ENCODE results near the gene RRBP1.

The RRBP1 gene

GRCh38 chr20:17617868-17618672 lies 64.0 kb downstream of the RRBP1 start:
- DNase-seq: no peak

- peak; percentile 41 for DNase-seq
These were observed 64.7 kb downstream of the RRBP1 start for GRCh38 chr20:17617212-17617867.

- DNase-seq: no peak
These were observed 65.4 kb downstream of the RRBP1 start for GRCh38 chr20:17616480-17617211.

- DNase-seq: peak; percentile 33
These were observed 66.2 kb downstream of the RRBP1 start for GRCh38 chr20:17615645-17616479.

- no peak for DNase-seq
These were observed 67.0 kb downstream of the RRBP1 start for GRCh38 chr20:17614812-17615644.

GRCh38 chr20:17614176-17614811 lies 67.7 kb downstream of the RRBP1 start:
- no peak for DNase-seq

- DNase-seq: no peak
These were observed 68.5 kb downstream of the RRBP1 start for GRCh38 chr20:17613328-17614175.

- DNase-seq: no peak
These were observed 69.1 kb downstream of the RRBP1 start for GRCh38 chr20:17612992-17613327.

GRCh38 chr20:17612287-17612991 lies 69.6 kb downstream of the RRBP1 start:
- no peak for DNase-seq

GRCh38 chr20:17611540-17612286 lies 70.3 kb downstream of the RRBP1 start:
- no peak for DNase-seq

GRCh38 chr20:17611290-17611539 lies 70.8 kb downstream of the RRBP1 start:
- no peak for DNase-seq

- no peak for DNase-seq
These were observed 71.3 kb downstream of the RRBP1 start for GRCh38 chr20:17610566-17611289.

- no peak for DNase-seq
These were observed 72.1 kb downstream of the RRBP1 start for GRCh38 chr20:17609811-17610377.

GRCh38 chr20:17608701-17609497 lies 73.1 kb downstream of the RRBP1 start:
- DNase-seq: no peak

- DNase-seq: no peak
These were observed 76.0 kb downstream of the RRBP1 start for GRCh38 chr20:17606001-17606400.

- no peak for DNase-seq
These were observed 76.8 kb downstream of the RRBP1 start for GRCh38 chr20:17605131-17605660.

GRCh38 chr20:17602493-17602892 lies 79.5 kb downstream of the RRBP1 start:
- no peak for DNase-seq

All from NCI-H1092 (cell line).